Activated naive CD4-positive, alpha-beta T cell treated with anti-CD3 and anti-CD28 coated beads, Interleukin-2, amount 50 U/mL, for 24 hours (primary cell): ENCODE results near the gene ATXN10.

ENCODE experiments used
- H3K27ac Mint-ChIP-seq: one replicate; pipeline ENCODE4 v1.8.0; 2021; ENCODE audit warnings: mild to moderate bottlenecking, mixed read lengths
- H3K27me3 Mint-ChIP-seq: one replicate; pipeline ENCODE4 v1.8.0; 2021; ENCODE audit warnings: mixed read lengths
- H3K36me3 Mint-ChIP-seq: one replicate; pipeline ENCODE4 v1.8.0; 2021; ENCODE audit warnings: mixed read lengths
- H3K4me1 Mint-ChIP-seq: one replicate; pipeline ENCODE4 v1.8.0; 2021; ENCODE audit warnings: mixed read lengths
- H3K4me3 Mint-ChIP-seq: one replicate; pipeline ENCODE4 v1.8.0; 2021; ENCODE audit warnings: mild to moderate bottlenecking, mixed read lengths
- H3K9me3 Mint-ChIP-seq: one replicate; pipeline ENCODE4 v1.8.0; 2021; ENCODE audit warnings: mixed read lengths

The ATXN10 gene

DNA sequence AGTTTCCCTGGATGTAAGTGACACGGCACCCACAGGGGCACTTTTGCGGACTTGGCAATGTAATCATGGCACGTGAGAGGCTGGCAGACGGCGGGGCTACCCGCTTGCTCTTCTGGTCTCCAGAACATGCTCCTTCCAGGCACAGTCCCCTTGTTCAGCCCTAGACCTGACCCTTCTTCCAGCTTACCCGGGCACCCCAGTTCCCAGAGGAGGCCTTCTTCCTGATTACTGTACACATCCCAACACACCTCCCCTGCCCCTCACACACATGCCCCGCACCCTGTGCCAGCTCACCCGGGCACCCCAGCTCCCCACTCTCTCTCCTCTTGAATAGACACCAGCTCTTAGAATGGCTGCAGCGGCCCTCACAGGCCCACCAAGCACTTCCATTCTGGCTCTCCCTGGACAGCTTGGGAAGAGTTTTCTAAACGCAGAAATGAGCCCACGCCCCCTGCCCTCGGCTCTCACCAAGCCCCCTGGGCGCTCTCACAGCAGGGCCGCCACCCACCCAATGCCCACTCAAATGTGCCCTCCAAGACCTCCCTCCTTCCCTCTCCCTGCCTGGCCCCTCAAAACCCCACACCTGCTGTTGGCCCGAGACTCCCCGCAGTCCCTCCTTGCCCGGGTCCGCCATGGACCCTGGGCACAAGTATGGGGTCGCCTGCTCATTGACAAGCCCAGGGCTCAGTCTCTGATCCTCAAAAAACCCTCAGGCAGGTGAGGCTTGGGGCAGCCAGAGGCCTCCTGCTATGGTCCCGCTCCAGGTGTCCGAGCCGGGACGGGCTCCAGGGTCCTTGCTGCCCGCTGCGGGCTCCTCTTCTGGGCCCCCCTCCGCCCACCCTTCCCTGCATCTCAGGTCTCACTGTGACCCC is 216.8 kb downstream of the ATXN10 start:
- no peaks in the 10 kb centered on the region for H3K36me3 Mint-ChIP-seq

DNA sequence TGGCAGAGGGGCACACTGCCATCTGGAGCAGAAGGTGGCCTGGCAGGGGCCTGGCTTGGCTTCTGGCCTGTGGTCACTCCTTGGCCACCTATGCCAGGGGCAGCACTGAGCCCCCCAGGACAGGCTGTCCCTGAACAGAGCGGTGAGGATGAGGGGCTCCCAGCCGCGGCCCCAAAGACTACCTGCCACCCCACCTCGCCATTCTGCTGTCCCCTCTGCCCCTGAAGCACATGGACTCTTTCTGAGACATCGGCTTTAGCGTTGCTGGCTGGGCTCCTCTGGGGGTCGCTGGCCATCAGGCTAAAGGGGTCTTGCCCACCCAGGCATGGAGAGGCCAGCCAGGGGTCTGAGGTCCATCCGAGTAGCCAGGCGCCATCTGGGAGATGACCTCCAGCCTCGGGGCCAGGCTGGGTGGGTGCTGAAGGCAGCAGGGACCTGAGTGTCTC is 217.5 kb downstream of the ATXN10 start:
- no peaks in the 10 kb centered on the region for H3K36me3 Mint-ChIP-seq
- H3K4me1 Mint-ChIP-seq: no peaks in the 10 kb centered on the region
- H3K27me3 Mint-ChIP-seq: peaks cover 5% of the 10 kb centered on the region
- H3K4me3 Mint-ChIP-seq: no peak overlapping the region
- H3K27ac Mint-ChIP-seq: no peak overlapping the region
- no peaks in the 10 kb centered on the region for H3K9me3 Mint-ChIP-seq

More for the DNA sequence above, 216.8 kb downstream of the ATXN10 start:
- Mint-ChIP-seq H3K9me3 (no peaks in the 10 kb centered on the region), H3K27me3 (peaks cover 7% of the 10 kb centered on the region), H3K27ac (no peak overlapping the region), H3K4me3 (no peak overlapping the region), H3K4me1 (no peaks in the 10 kb centered on the region)

DNA sequence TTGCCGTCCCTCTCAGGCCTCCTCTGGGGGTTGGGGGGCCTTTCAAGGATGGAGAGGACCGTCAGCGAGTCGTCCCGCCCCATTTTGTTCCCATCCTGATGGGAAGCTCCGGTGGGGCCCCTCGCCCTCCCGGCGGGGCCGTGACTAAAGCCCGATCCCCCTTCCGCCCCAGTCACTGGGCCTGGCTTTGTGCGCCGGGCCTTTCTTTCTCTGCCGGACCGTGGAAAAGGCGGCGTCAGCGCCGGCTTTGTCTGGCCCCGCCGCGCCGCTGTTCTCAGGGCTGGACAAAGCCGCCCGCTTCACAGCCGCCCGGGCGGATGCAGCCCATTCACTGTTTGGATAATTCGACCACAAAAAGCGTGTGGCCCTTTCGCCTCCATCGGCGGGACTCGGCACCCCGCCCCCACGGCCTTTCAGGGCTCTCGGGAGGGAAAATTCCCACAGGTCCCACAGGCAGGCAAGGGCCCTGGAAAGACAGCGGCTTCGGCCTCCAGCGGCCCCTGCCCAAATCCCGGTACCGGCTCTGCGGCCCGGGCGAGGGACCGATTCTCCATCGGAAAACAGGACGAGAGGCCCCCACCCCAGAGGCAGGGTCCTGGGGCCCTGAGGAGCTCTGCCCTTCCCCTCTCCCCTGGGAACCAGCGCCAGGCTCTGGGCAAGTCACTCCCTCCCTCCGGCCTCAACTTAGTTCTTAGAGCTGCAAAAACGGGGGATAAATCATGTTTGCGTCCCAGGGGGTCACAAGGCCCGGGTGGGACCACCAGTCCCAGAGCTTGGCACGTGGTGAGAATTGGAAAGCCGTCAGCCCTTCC is 218.1 kb downstream of the ATXN10 start:
- H3K9me3 Mint-ChIP-seq: no peaks in the 10 kb centered on the region
- H3K27ac Mint-ChIP-seq: no peak overlapping the region
- no peaks in the 10 kb centered on the region for H3K4me1 Mint-ChIP-seq
- no peaks in the 10 kb centered on the region for H3K36me3 Mint-ChIP-seq
- H3K27me3 Mint-ChIP-seq: peaks cover 5% of the 10 kb centered on the region
- no peak overlapping the region for H3K4me3 Mint-ChIP-seq

DNA sequence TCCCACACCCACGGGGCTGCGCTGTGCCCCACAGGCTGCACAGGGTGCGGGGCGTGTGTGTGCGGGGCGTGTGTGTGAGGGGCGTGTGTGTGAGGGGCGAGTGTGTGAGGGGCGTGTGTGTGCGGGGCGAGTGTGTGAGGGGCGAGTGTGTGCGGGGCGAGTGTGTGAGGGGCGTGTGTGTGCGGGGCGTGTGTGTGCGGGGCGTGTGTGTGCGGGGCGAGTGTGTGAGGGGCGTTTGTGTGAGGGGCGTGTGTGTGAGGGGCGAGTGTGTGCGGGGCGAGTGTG is 218.7 kb downstream of the ATXN10 start:
- Mint-ChIP-seq H3K27me3 (peaks cover 3% of the 10 kb centered on the region), H3K4me1 (no peaks in the 10 kb centered on the region), H3K4me3 (no peak overlapping the region), H3K27ac (no peak overlapping the region), H3K36me3 (no peaks in the 10 kb centered on the region), H3K9me3 (no peaks in the 10 kb centered on the region)

DNA sequence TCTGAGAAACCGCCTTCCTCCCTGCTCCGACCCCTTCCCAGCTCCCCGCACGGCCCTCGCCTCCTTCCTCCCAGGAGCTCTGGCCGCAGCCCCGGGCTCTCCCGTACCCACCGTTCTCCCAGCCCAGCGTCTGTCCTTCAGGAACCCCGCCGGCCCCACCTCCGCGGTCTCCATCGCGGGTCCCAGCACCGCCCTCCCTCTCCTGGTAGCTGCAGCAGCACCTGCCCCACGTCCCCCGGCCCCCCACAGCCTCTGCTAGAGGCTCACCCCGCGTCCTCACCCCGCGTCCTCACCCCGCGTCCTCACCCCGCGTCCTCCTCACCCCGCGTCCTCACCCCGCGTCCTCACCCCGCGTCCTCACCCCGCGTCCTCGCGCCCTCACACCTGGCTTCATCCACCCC is 219.4 kb downstream of the ATXN10 start:
- no peak overlapping the region for H3K27ac Mint-ChIP-seq
- H3K4me1 Mint-ChIP-seq: no peaks in the 10 kb centered on the region
- no peaks in the 10 kb centered on the region for H3K9me3 Mint-ChIP-seq
- H3K36me3 Mint-ChIP-seq: no peaks in the 10 kb centered on the region
- peaks cover 3% of the 10 kb centered on the region for H3K27me3 Mint-ChIP-seq
- H3K4me3 Mint-ChIP-seq: no peak overlapping the region

DNA sequence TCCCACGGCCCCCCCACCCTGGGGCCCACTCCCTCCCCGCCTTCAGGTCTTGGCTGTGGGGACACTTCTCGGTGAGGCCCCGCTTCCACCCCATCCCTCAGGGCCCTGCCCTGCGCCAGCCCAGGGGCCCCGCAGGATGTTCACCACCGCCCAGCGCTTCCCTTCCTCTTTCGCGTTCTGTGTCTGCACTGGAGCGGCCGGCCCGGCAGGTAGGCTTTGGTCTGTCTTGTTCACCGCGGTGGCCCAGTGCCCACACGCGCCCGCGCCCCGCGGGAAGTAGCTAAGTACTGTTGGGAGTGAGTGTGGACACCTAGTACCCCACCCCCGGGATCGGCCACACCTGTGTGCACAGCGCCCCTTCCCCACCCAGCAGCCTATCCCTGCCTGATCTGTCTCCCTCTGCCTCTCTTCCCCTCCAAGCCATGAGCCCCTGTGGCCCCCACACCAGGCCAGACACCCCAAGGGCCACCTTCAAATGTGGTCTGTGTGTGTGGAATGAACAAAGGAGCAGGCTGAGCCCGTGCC is 219.9 kb downstream of the ATXN10 start:
- H3K27me3 Mint-ChIP-seq: peaks cover 3% of the 10 kb centered on the region
- H3K27ac Mint-ChIP-seq: no peak overlapping the region
- H3K4me3 Mint-ChIP-seq: no peak overlapping the region
- H3K4me1 Mint-ChIP-seq: no peaks in the 10 kb centered on the region
- no peaks in the 10 kb centered on the region for H3K9me3 Mint-ChIP-seq
- H3K36me3 Mint-ChIP-seq: no peaks in the 10 kb centered on the region

DNA sequence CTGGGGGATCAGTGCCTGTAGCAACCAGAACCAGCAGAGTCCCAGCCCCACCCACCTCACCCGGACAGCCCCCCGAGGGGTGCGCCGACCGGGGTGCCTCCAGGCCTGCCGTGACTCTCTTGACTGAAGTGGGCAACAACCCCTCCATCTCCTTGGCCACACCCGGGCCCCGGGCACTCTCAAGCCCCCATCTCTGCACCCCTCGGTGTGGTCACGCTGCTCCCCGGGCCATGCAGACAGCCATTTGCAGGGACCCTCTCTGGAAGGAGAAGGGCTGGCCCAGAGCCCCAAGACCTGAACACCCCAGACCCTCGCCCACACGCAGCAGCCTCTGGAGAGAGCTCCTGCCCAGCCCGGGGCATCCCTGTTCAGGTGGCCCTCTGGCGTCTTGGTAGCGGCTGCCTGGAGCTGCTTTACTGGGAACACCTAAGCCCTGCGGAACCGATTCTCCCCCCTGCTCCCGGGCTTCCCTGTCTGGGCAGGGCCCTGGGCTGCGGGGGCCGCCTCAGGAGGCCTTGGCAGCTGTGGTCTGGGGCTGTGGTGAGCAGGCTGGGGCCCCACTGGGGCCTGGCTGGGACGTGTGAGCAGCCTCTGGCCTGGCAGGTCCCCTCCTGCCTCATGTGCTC is 220.5 kb downstream of the ATXN10 start:
- no peaks in the 10 kb centered on the region for H3K36me3 Mint-ChIP-seq
- no peak overlapping the region for H3K4me3 Mint-ChIP-seq
- H3K27me3 Mint-ChIP-seq: peaks cover 3% of the 10 kb centered on the region
- no peaks in the 10 kb centered on the region for H3K4me1 Mint-ChIP-seq
- no peak overlapping the region for H3K27ac Mint-ChIP-seq
- H3K9me3 Mint-ChIP-seq: no peaks in the 10 kb centered on the region

DNA sequence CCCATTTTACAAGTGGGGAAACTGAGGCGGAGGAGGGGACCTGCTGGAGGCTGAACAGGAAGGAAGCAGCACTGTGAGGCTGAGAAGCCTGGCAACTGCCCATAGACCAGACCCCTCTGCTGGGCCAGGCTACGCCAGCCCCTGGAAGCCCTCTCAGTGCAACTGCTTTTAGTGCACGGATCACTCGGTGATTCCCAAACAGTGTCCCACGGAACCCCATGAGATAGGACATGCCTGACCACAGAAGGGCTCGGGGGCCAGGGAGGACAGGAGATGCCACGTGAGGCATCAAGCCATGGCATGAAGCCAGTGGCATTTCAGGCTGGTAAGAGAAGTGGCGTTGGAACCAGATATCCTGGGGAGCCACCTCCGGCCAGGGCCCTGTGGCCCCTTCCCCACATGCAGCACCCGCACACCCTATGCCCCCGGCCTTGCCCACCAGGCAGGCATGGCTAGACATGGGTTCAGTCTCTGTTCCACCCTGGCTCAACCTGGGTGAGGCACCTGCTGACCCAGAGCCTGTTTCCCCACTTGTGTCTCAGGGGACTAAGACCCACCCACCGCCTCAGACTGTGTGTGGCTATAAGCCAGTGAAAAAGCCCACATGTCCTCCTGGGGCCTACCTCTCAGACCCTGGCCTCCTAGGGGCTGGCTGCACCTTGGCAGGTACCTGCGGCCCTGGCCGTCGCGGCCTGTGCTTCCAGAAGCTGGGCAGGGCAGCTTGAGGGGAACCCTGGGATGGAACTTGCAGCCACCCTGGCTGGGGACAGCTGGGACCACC is 221.2 kb downstream of the ATXN10 start:
- no peaks in the 10 kb centered on the region for H3K9me3 Mint-ChIP-seq
- no peaks in the 10 kb centered on the region for H3K36me3 Mint-ChIP-seq
- no peak overlapping the region for H3K27ac Mint-ChIP-seq
- no peak overlapping the region for H3K4me3 Mint-ChIP-seq
- no peaks in the 10 kb centered on the region for H3K4me1 Mint-ChIP-seq
- H3K27me3 Mint-ChIP-seq: peaks cover 3% of the 10 kb centered on the region

DNA sequence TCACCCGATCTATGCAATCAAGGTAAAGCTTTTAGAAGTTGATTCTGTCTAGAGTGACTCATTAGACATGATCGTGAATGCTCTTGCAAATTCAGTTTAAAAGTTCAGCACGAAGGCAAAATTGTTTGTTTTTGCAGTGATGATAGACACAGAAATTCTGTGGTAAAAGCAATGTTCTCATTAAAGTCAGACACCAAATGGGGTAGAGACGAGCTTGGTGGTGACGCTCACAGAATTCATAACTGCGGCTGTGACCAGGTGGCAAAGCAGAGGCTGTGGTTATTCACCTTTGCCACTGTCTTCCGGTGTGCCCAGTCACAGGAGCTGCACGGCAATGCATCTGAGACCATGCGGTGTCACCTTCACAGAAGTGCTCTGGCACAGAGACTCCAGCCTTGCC is 221.9 kb downstream of the ATXN10 start:
- peaks cover 3% of the 10 kb centered on the region for H3K27me3 Mint-ChIP-seq
- H3K9me3 Mint-ChIP-seq: no peaks in the 10 kb centered on the region
- H3K4me3 Mint-ChIP-seq: no peak overlapping the region
- H3K4me1 Mint-ChIP-seq: no peaks in the 10 kb centered on the region
- no peak overlapping the region for H3K27ac Mint-ChIP-seq
- H3K36me3 Mint-ChIP-seq: no peaks in the 10 kb centered on the region
